Spleen (tissue), 11 donors: Measurements from ENCODE around the gene RNF39. TPM values are rescaled to one million over a fixed set of nuclear protein-coding genes. Genes with fewer than 3 reads are reported as not detected.
"Not testable (repeated sequence)": the region's sequence is repeated elsewhere in the genome, so short reads cannot be mapped to it uniquely, and the experiment has no call there.

ENCODE experiments used
- DNase-seq: peaks from one replicate; pipeline ENCODE4 v3.0.0-alpha.2; 2020
- H3K27ac ChIP-seq, 8 donors: fragments of 200-600 bp; sonication (generic) in 7 of 8; 1 replicate in 4 of 8; 2 replicates in 4 of 8; pipeline versions ENCODE4 v1.5.0 to v1.8.0; 2016 to 2021; ENCODE audit warnings: inconsistent platforms in 4 of 8, mild to moderate bottlenecking in 4 of 8, moderate library complexity in 1 of 8
- H3K27me3 ChIP-seq, 7 donors: fragments of 200-600 bp; sonication (generic) in 6 of 7; replicated peaks in 1 of 7; 1 replicate in 4 of 7; 2 replicates in 3 of 7; pipeline versions ENCODE4 v1.5.0 to v1.8.0; 2016 to 2021; ENCODE audit warnings: inconsistent platforms in 3 of 7, mild to moderate bottlenecking in 1 of 7
- H3K36me3 ChIP-seq, 6 donors: fragments of 200-600 bp; sonication (generic) in 5 of 6; 1 replicate in 4 of 6; 2 replicates in 2 of 6; pipeline versions ENCODE4 v1.5.0 to v1.8.0; 2016 to 2021; ENCODE audit warnings: inconsistent platforms in 2 of 6
- H3K4me1 ChIP-seq, 6 donors: fragments of 200-600 bp; sonication (generic) in 5 of 6; 1 replicate in 3 of 6; 2 replicates in 3 of 6; pipeline versions ENCODE4 v1.5.0 to v1.8.0; 2016 to 2021; ENCODE audit warnings: inconsistent platforms in 3 of 6
- H3K4me3 ChIP-seq, 8 donors: fragments of 200-600 bp; sonication (generic) in 7 of 8; 1 replicate in 4 of 8; 2 replicates in 4 of 8; pipeline versions ENCODE4 v1.5.0 to v1.8.0; 2016 to 2021; ENCODE audit warnings: inconsistent platforms in 4 of 8, mild to moderate bottlenecking in 4 of 8, moderate library complexity in 2 of 8
- H3K9me3 ChIP-seq, 8 donors: fragments of 200-600 bp; sonication (generic) in 7 of 8; 1 replicate in 4 of 8; 2 replicates in 4 of 8; pipeline versions ENCODE4 v1.5.0 to v1.8.0; 2016 to 2021; ENCODE audit warnings: inconsistent platforms in 4 of 8
- CTCF ChIP-seq, 11 experiments: fragments of 200-600 bp in 7 of 11; fragments of 450-650 bp in 4 of 11; sonication (generic) in 4 of 11; IDR thresholded peaks in 8 of 11; conservative IDR thresholded peaks in 3 of 11; 1 replicate in 7 of 11; 2 replicates in 4 of 11; pipeline versions ENCODE4 v1.4.0 to v1.8.0; 2016 to 2021; ENCODE audit warnings: antibody characterized with exemption in 11 of 11, inconsistent platforms in 4 of 11, mild to moderate bottlenecking in 1 of 11
- POLR2A ChIP-seq, 3 donors: fragments of 450-650 bp; IDR thresholded peaks; one replicate each; pipeline ENCODE4 v1.5.1; 2017; ENCODE audit warnings: antibody characterized with exemption in 3 of 3, mild to moderate bottlenecking in 1 of 3
- POLR2AphosphoS5 ChIP-seq, 3 donors: sonication (generic); formaldehyde crosslinking; IDR thresholded peaks; one replicate each; pipeline ENCODE4 v1.5.1; 2017; ENCODE audit warnings: antibody characterized with exemption in 3 of 3
- WGBS, 5 donors: extraction: QIAGEN DNeasy Blood & Tissue Kit in 3 of 5; methylation state at CpG; one replicate each; pipeline versions ENCODE4 v1.1.5 to v1.1.7; 2013 to 2018; 5-methylcytosine and 5-hydroxymethylcytosine counted together
- intact Hi-C: fragments of 100-400 bp; cut with DNase I; formaldehyde crosslinking; loops from one replicate; pipeline ENCODE4 v1.15.0; 2023; ENCODE audit warnings: low total_unique reads
- polyA plus RNA-seq, 3 donors: library from polyadenylated mRNA; stranded (reverse); fragments of 200-250 nt; gene quantifications; one replicate each; pipeline ENCODE4 v1.2.1, GENCODE V29; 2013
- total RNA-seq, 7 donors: library from RNA; depleted of rRNA in 3 of 7; stranded (reverse); fragments of >200 nt in 3 of 7; fragmentation: NEBNext Ultra II Directional in 4 of 7; extraction: Animal tissue kit (Norgen Biotek cat#: 25700) in 4 of 7; gene quantifications; one replicate each; pipeline versions ENCODE4 v1.1.0 to v1.2.1, GENCODE V29; 2016 to 2021
- donor health status: healthy with polysubstance abuse.
- donor health status: DM: no; HTN: no; CAD: no; lungs with moderate emphysema.
- donor health status: DM: no; HTN: no; CAD: no.
- donor health status: Bipolar disorder and iron deficiency.
- donor health status: healthy.
- donor health status: DM: no; HTN: no; CAD: no.
- donor health status: DM: yes; HTN: yes; CAD: no.

Gene RNF39
- total and polyA plus RNA-seq, 10 donors: not detected

GRCh38 chr6:30031381-30031780, 44.2 kb downstream of the RNF39 start:
- TF ChIP-seq POLR2AphosphoS5 (IDR thresholded peaks at IDR 0.05) (no peak), CTCF (IDR thresholded peaks at IDR 0.05 in 8 of 11, conservative IDR thresholded peaks at IDR 0.05 in 3 of 11) (no peak), POLR2A (IDR thresholded peaks at IDR 0.05) (no peak)
- Histone ChIP-seq H3K4me1 (no peaks in the 10 kb centered on the region), H3K27ac (no peak overlapping the region), H3K27me3 (no peaks in the 10 kb centered on the region), H3K36me3 (peaks cover 0 to 18% (median 4%) of the 10 kb centered on the region in 6 donors), H3K4me3 (no peak overlapping the region), H3K9me3 (no peaks in the 10 kb centered on the region)
- intact Hi-C loops: no loop called here
- DNase-seq: no peak

DNA sequence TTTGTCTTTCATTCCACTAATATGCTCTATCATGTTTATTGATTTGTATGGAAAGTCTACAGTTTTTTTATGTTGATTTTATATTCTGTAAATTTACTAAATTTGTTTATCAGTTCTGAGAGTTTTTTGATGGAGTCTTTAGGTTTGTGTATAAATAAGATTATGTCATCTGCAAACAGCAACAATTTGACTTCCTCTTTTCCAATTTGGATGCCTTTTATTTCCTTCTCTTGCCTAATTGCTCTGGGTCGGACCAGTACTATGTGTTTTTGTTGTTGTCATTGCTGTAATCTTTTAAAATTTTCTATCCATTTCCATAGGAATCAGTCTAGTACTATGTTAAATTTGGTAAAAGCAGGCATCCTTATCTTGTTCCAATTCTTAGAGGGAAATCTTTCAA, 46.0 kb downstream of the RNF39 start:
- no peak for DNase-seq
- intact Hi-C loops: no loop called here
- Histone ChIP-seq H3K27ac (no peak overlapping the region), H3K4me3 (no peak overlapping the region), H3K27me3 (no peaks in the 10 kb centered on the region), H3K36me3 (peaks cover 0 to 12% (median 3%) of the 10 kb centered on the region in 6 donors), H3K4me1 (no peaks in the 10 kb centered on the region), H3K9me3 (no peaks in the 10 kb centered on the region)
- TF ChIP-seq CTCF (IDR thresholded peaks at IDR 0.05 in 8 of 11, conservative IDR thresholded peaks at IDR 0.05 in 3 of 11) (no peak), POLR2AphosphoS5 (IDR thresholded peaks at IDR 0.05) (no peak), POLR2A (IDR thresholded peaks at IDR 0.05) (no peak)
- WGBS, 5 donors: 55 to 87% (median 59%) methylated on average over 1 of the region's 1 CpG

DNA sequence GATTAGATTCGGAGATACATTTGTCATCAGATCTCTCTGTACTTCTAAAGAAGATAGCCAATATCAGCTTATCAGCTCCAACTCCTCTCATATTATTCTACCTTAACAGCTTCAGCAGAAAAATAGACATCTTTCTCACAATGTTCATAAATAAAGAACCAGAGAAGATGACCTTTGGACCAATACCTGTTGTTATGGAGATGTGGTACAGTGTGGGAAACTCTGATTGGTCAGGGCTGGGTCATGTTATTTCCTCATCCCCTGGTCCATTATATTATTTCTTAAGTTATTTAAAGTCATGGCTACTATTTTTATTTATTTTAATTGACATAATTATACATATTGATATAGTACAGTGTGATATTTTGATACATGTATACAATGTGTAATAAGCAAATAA, 50.4 kb downstream of the RNF39 start:
- Histone ChIP-seq H3K4me1 (peaks cover 0 to 8% (median 2%) of the 10 kb centered on the region in 6 donors), H3K27ac (no peak overlapping the region), H3K9me3 (no peaks in the 10 kb centered on the region), H3K27me3 (no peaks in the 10 kb centered on the region), H3K36me3 (peaks cover 0 to 6% (median 0%) of the 10 kb centered on the region in 6 donors), H3K4me3 (no peak overlapping the region)
- intact Hi-C loops: no loop called here
- DNase-seq: no peak
- WGBS, 5 donors: 56 to 100% (median 100%) methylated on average over 1 of the region's 1 CpG
- no peak for TF ChIP-seq POLR2AphosphoS5 (IDR thresholded peaks at IDR 0.05)
- no peak for TF ChIP-seq POLR2A (IDR thresholded peaks at IDR 0.05)
- no peak for TF ChIP-seq CTCF (IDR thresholded peaks at IDR 0.05 in 8 of 11, conservative IDR thresholded peaks at IDR 0.05 in 3 of 11)

GRCh38 chr6:30022712-30023111, 52.9 kb downstream of the RNF39 start:
- Histone ChIP-seq H3K4me1 (peaks cover 0 to 10% (median 2%) of the 10 kb centered on the region in 6 donors), H3K36me3 (peaks cover 0 to 16% (median 0%) of the 10 kb centered on the region in 6 donors)
- H3K27ac ChIP-seq, H3K27me3 ChIP-seq, H3K4me3 ChIP-seq, H3K9me3 ChIP-seq, intact Hi-C loops, DNase-seq: not testable (repeated sequence)

DNA sequence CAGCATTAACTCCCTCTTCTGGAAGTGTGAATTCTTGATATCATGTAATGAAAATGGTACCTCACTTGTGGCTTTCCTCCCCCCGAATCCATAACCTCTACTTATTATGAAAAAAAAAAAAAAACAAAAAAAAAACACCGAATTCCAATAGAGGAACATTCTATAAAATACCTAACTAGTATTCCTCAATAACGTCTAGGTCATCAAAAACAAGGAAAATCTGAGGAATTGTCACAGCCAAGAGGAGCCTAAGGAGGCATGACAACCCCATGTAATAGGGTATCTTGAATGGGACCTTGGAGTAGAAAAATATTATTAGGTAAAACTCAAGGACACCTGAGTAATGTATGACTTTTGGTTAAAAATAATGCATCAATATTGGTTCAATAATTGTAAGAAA, 53.4 kb downstream of the RNF39 start:
- WGBS, 5 donors: 90 to 95% (median 93%) methylated on average over 3 of the region's 3 CpGs
- no peak for TF ChIP-seq POLR2AphosphoS5 (IDR thresholded peaks at IDR 0.05)
- TF ChIP-seq CTCF (IDR thresholded peaks at IDR 0.05 in 8 of 11, conservative IDR thresholded peaks at IDR 0.05 in 3 of 11): no peak
- TF ChIP-seq POLR2A (IDR thresholded peaks at IDR 0.05): no peak

More for the DNA sequence above, 53.4 kb downstream of the RNF39 start:
- intact Hi-C loops: no loop called here
- Histone ChIP-seq H3K4me3 (no peak overlapping the region), H3K9me3 (no peaks in the 10 kb centered on the region), H3K27me3 (no peaks in the 10 kb centered on the region), H3K36me3 (peaks cover 0 to 16% (median 0%) of the 10 kb centered on the region in 6 donors), H3K4me1 (peaks cover 0 to 10% (median 2%) of the 10 kb centered on the region in 6 donors), H3K27ac (no peak overlapping the region)
- DNase-seq: no peak
